ENCODE results near the gene GPSM3.

GPSM3 gene

DNA sequence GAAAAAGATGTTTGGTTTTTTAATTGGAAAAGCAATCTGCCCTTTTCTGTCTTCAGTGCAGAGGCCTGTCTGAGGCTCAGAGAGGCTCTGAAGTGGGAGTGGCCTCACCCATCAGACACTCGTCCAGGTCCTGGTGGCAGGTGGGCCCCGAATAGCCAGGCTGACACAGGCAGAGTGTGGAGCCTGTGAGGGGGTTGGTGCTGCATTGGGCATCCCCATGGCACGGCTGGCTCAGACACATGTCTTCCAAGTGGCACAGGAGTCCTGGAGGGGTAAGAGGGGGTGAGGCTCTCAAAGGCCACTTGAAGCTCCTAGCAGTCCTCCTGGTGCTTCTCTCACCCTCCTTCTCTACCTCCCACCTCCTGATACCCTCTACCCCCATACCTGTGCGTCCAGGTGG, 27.6 kb upstream of the GPSM3 start:
- no peak for DNase-seq
- Histone ChIP-seq H4K8ac (ENCODE audit: low read length) (no peak overlapping the region), H2AK5ac (ENCODE audit: low read length, severe bottlenecking) (no peak overlapping the region), H3K9ac (ENCODE audit: low read length) (no peak overlapping the region), H3K23ac (ENCODE audit: low read length in 2 of 2) (no peak overlapping the region), H2AFZ (ENCODE audit: low read depth, low read length) (no peak overlapping the region), H4K91ac (ENCODE audit: low read length) (no peak overlapping the region), H3K27ac (ENCODE audit: low read length, poor library complexity, severe bottlenecking) (no peak overlapping the region), H2BK15ac (ENCODE audit: low read depth, poor library complexity, severe bottlenecking) (no peak overlapping the region), H3K4me1 (ENCODE audit: control insufficient read depth, insufficient read depth, low read depth, low read length) (no peaks in the 10 kb centered on the region), H3K79me1 (replicated peaks; ENCODE audit: low read length, poor library complexity, severe bottlenecking) (no peaks in the 10 kb centered on the region), H3K14ac (ENCODE audit: low read length in 2 of 2) (no peak overlapping the region), H2BK12ac (ENCODE audit: low read length in 2 of 2) (no peak overlapping the region), H3K4me3 (ENCODE audit: insufficient read depth in 1 of 2, low read depth in 1 of 2, low read length in 2 of 2) (no peak overlapping the region), H3K18ac (ENCODE audit: low read depth in 1 of 2, low read length in 2 of 2) (no peak overlapping the region), H2BK120ac (ENCODE audit: low read depth, low read length) (no peak overlapping the region), H3K4me2 (ENCODE audit: low read length, poor library complexity, severe bottlenecking) (no peak overlapping the region), H2BK5ac (ENCODE audit: low read depth, low read length, poor library complexity, severe bottlenecking) (no peak overlapping the region), H3K4ac (ENCODE audit: low read depth in 1 of 2, low read length in 2 of 2) (no peak overlapping the region), H3K9me3 (ENCODE audit: control insufficient read depth, low read length) (no peaks in the 10 kb centered on the region), H3K36me3 (ENCODE audit: control insufficient read depth in 1 of 2, insufficient read depth in 2 of 2, low read depth in 1 of 2, low read length in 2 of 2) (peaks cover 0 to 2% of the 10 kb centered on the region in 2 experiments), H3K27me3 (ENCODE audit: control insufficient read depth in 1 of 2, insufficient read depth in 1 of 2, low read length in 2 of 2) (peaks cover 46 to 78% of the 10 kb centered on the region in 2 experiments)
- 54% methylated on average over 4 of the region's 4 CpGs for WGBS

DNA sequence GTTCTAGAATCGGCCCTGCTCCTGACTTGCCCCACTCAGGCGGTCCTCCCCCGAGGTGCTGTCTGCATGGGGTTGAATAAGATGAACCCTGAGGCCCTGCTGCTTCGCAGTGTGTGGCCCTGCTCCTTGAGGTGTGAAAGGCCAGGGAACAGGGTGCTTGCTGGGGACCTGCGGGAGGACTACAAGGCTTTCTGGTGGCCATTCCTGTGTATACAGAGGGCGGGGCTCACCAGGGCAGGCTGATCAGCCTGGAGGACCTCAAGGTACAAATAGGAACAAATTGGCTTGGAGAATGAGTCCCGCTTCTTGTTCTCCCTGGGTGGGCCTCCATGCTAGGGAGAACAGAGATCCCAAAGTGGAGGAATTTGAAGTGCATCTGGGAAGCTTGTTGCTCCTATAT, 25.7 kb upstream of the GPSM3 start:
- Histone ChIP-seq H3K27me3 (ENCODE audit: control insufficient read depth in 1 of 2, insufficient read depth in 1 of 2, low read length in 2 of 2) (peaks cover 48 to 66% of the 10 kb centered on the region in 2 experiments), H3K4me3 (ENCODE audit: insufficient read depth in 1 of 2, low read depth in 1 of 2, low read length in 2 of 2) (no peak overlapping the region), H3K18ac (ENCODE audit: low read depth in 1 of 2, low read length in 2 of 2) (no peak overlapping the region), H3K9me3 (ENCODE audit: control insufficient read depth, low read length) (no peaks in the 10 kb centered on the region), H3K27ac (ENCODE audit: low read length, poor library complexity, severe bottlenecking) (no peak overlapping the region), H2BK120ac (ENCODE audit: low read depth, low read length) (no peak overlapping the region), H3K9ac (ENCODE audit: low read length) (no peak overlapping the region), H2BK15ac (ENCODE audit: low read depth, poor library complexity, severe bottlenecking) (no peak overlapping the region), H2AFZ (ENCODE audit: low read depth, low read length) (no peak overlapping the region), H3K14ac (ENCODE audit: low read length in 2 of 2) (no peak overlapping the region), H4K91ac (ENCODE audit: low read length) (no peak overlapping the region), H3K4ac (ENCODE audit: low read depth in 1 of 2, low read length in 2 of 2) (no peak overlapping the region), H2AK5ac (ENCODE audit: low read length, severe bottlenecking) (no peak overlapping the region), H2BK5ac (ENCODE audit: low read depth, low read length, poor library complexity, severe bottlenecking) (no peak overlapping the region), H4K8ac (ENCODE audit: low read length) (no peak overlapping the region), H3K4me1 (ENCODE audit: control insufficient read depth, insufficient read depth, low read depth, low read length) (no peaks in the 10 kb centered on the region), H3K79me1 (replicated peaks; ENCODE audit: low read length, poor library complexity, severe bottlenecking) (no peaks in the 10 kb centered on the region), H3K4me2 (ENCODE audit: low read length, poor library complexity, severe bottlenecking) (no peak overlapping the region), H2BK12ac (ENCODE audit: low read length in 2 of 2) (no peak overlapping the region), H3K23ac (ENCODE audit: low read length in 2 of 2) (no peak overlapping the region), H3K36me3 (ENCODE audit: control insufficient read depth in 1 of 2, insufficient read depth in 2 of 2, low read depth in 1 of 2, low read length in 2 of 2) (peaks cover 0 to 2% of the 10 kb centered on the region in 2 experiments)
- 75% methylated on average over 7 of the region's 7 CpGs for WGBS
- no peak for DNase-seq

- Histone ChIP-seq H3K14ac (ENCODE audit: low read length in 2 of 2) (no peak overlapping the region), H3K4ac (ENCODE audit: low read depth in 1 of 2, low read length in 2 of 2) (no peak overlapping the region), H4K8ac (ENCODE audit: low read length) (no peak overlapping the region), H3K4me3 (ENCODE audit: insufficient read depth in 1 of 2, low read depth in 1 of 2, low read length in 2 of 2) (no peak overlapping the region), H2BK15ac (ENCODE audit: low read depth, poor library complexity, severe bottlenecking) (no peak overlapping the region), H3K27me3 (ENCODE audit: control insufficient read depth in 1 of 2, insufficient read depth in 1 of 2, low read length in 2 of 2) (peaks cover 44 to 58% of the 10 kb centered on the region in 2 experiments), H3K4me1 (ENCODE audit: control insufficient read depth, insufficient read depth, low read depth, low read length) (no peaks in the 10 kb centered on the region), H3K27ac (ENCODE audit: low read length, poor library complexity, severe bottlenecking) (no peak overlapping the region), H3K18ac (ENCODE audit: low read depth in 1 of 2, low read length in 2 of 2) (no peak overlapping the region), H3K36me3 (ENCODE audit: control insufficient read depth in 1 of 2, insufficient read depth in 2 of 2, low read depth in 1 of 2, low read length in 2 of 2) (peaks cover 0 to 2% of the 10 kb centered on the region in 2 experiments), H3K9ac (ENCODE audit: low read length) (no peak overlapping the region), H3K23ac (ENCODE audit: low read length in 2 of 2) (no peak overlapping the region), H2BK5ac (ENCODE audit: low read depth, low read length, poor library complexity, severe bottlenecking) (no peak overlapping the region), H4K91ac (ENCODE audit: low read length) (no peak overlapping the region), H2AFZ (ENCODE audit: low read depth, low read length) (no peak overlapping the region), H2BK120ac (ENCODE audit: low read depth, low read length) (no peak overlapping the region), H3K79me1 (replicated peaks; ENCODE audit: low read length, poor library complexity, severe bottlenecking) (no peaks in the 10 kb centered on the region), H3K9me3 (ENCODE audit: control insufficient read depth, low read length) (no peaks in the 10 kb centered on the region), H2AK5ac (ENCODE audit: low read length, severe bottlenecking) (no peak overlapping the region), H3K4me2 (ENCODE audit: low read length, poor library complexity, severe bottlenecking) (no peak overlapping the region), H2BK12ac (ENCODE audit: low read length in 2 of 2) (no peak overlapping the region)
- DNase-seq, result no peak
- WGBS, result 86% methylated on average over 11 of the region's 11 CpGs
Measured at GRCh38 chr6:32216998-32217397, 24.6 kb upstream of the GPSM3 start.

- no peak overlapping the region for H3K23ac ChIP-seq (ENCODE audit: low read length in 2 of 2)
Measured at GRCh38 chr6:32216285-32216684, 23.8 kb upstream of the GPSM3 start.

More at GRCh38 chr6:32216285-32216684, 23.8 kb upstream of the GPSM3 start:
- H4K91ac ChIP-seq (ENCODE audit: low read length), result no peak overlapping the region
- H3K4me2 ChIP-seq (ENCODE audit: low read length, poor library complexity, severe bottlenecking), result no peak overlapping the region
- no peaks in the 10 kb centered on the region for H3K4me1 ChIP-seq (ENCODE audit: control insufficient read depth, insufficient read depth, low read depth, low read length)
- peaks cover 44 to 51% of the 10 kb centered on the region in 2 experiments for H3K27me3 ChIP-seq (ENCODE audit: control insufficient read depth in 1 of 2, insufficient read depth in 1 of 2, low read length in 2 of 2)
- H3K27ac ChIP-seq (ENCODE audit: low read length, poor library complexity, severe bottlenecking), result no peak overlapping the region
- H2BK12ac ChIP-seq (ENCODE audit: low read length in 2 of 2), result no peak overlapping the region
- H3K79me1 ChIP-seq (replicated peaks; ENCODE audit: low read length, poor library complexity, severe bottlenecking), result no peaks in the 10 kb centered on the region
- 89% methylated on average over 10 of the region's 10 CpGs for WGBS
- no peak overlapping the region for H2BK15ac ChIP-seq (ENCODE audit: low read depth, poor library complexity, severe bottlenecking)
- no peak overlapping the region for H2BK5ac ChIP-seq (ENCODE audit: low read depth, low read length, poor library complexity, severe bottlenecking)
- DNase-seq, result no peak
- H4K8ac ChIP-seq (ENCODE audit: low read length), result no peak overlapping the region
- H3K36me3 ChIP-seq (ENCODE audit: control insufficient read depth in 1 of 2, insufficient read depth in 2 of 2, low read depth in 1 of 2, low read length in 2 of 2), result peaks cover 0 to 2% of the 10 kb centered on the region in 2 experiments
- no peak overlapping the region for H3K18ac ChIP-seq (ENCODE audit: low read depth in 1 of 2, low read length in 2 of 2)
- no peak overlapping the region for H3K4me3 ChIP-seq (ENCODE audit: insufficient read depth in 1 of 2, low read depth in 1 of 2, low read length in 2 of 2)
- H3K4ac ChIP-seq (ENCODE audit: low read depth in 1 of 2, low read length in 2 of 2), result no peak overlapping the region
- no peak overlapping the region for H2BK120ac ChIP-seq (ENCODE audit: low read depth, low read length)
- no peak overlapping the region for H2AFZ ChIP-seq (ENCODE audit: low read depth, low read length)
- no peak overlapping the region for H2AK5ac ChIP-seq (ENCODE audit: low read length, severe bottlenecking)
- no peak overlapping the region for H3K14ac ChIP-seq (ENCODE audit: low read length in 2 of 2)
- H3K9ac ChIP-seq (ENCODE audit: low read length), result no peak overlapping the region
- H3K9me3 ChIP-seq (ENCODE audit: control insufficient read depth, low read length), result no peaks in the 10 kb centered on the region

Data from mesenchymal stem cell (in vitro differentiated cells and primary cell).